ENCODE data around the gene SEMA4C. TPM values are rescaled to one million over a fixed set of nuclear protein-coding genes. Genes with fewer than 3 reads are reported as not detected.
A peak's percentile ranks its signal among the peaks of the same experiment; 100 is the strongest.

The SEMA4C gene
- total and polyA plus RNA-seq, 11 donors = 11.7 to 29.6 (median 20.6) TPM

GRCh38 chr2:96815326-96816126 is 54.4 kb downstream of the SEMA4C start:
- peak overlapping the region; percentile 61 to 98 (median 82) for H3K4me3 ChIP-seq

GRCh38 chr2:96813656-96814055 is 56.2 kb downstream of the SEMA4C start:
- Histone ChIP-seq H3K4me1 (peaks cover 3 to 71% (median 54%) of the 10 kb centered on the region in 12 donors), H3K36me3 (peaks cover 0 to 24% (median 16%) of the 10 kb centered on the region in 9 donors), H3K4me3 (no peak overlapping the region), H3K27ac (peak overlapping the region in 1 of 12 donors; percentile 42), H3K9me3 (no peaks in the 10 kb centered on the region), H3K27me3 (no peaks in the 10 kb centered on the region)
- intact Hi-C loops (cut with DNase I) = loop anchor here in 2 of 10 donors (5.0 to 10.0 kb wide), 3 partner anchors 51 to 279 kb away; partner anchors contain the start of genes ARID5A (in 1 of the 2), CNNM4 (in 1 of the 2) and KANSL3 (in 1 of the 2)
- no peak for DNase-seq
- ATAC-seq = no peak
- TF ChIP-seq POLR2A (IDR thresholded peaks at IDR 0.05) = no peak
- TF ChIP-seq, protein P1, sequence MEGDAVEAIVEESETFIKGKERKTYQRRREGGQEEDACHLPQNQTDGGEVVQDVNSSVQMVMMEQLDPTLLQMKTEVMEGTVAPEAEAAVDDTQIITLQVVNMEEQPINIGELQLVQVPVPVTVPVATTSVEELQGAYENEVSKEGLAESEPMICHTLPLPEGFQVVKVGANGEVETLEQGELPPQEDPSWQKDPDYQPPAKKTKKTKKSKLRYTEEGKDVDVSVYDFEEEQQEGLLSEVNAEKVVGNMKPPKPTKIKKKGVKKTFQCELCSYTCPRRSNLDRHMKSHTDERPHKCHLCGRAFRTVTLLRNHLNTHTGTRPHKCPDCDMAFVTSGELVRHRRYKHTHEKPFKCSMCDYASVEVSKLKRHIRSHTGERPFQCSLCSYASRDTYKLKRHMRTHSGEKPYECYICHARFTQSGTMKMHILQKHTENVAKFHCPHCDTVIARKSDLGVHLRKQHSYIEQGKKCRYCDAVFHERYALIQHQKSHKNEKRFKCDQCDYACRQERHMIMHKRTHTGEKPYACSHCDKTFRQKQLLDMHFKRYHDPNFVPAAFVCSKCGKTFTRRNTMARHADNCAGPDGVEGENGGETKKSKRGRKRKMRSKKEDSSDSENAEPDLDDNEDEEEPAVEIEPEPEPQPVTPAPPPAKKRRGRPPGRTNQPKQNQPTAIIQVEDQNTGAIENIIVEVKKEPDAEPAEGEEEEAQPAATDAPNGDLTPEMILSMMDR (IDR thresholded peaks at IDR 0.05) = no peak
- 83 to 90% (median 85%) methylated on average over 4 of the region's 4 CpGs for WGBS, 4 donors

More at GRCh38 chr2:96815326-96816126, 54.4 kb downstream of the SEMA4C start:
- ATAC-seq (peak in 1 of 4 donors; percentile 0), DNase-seq (no peak)
- Histone ChIP-seq H3K9me3 (no peaks in the 10 kb centered on the region), H3K36me3 (peaks cover 0 to 19% (median 3%) of the 10 kb centered on the region in 9 donors), H3K27ac (peak overlapping the region; percentile 90 to 99 (median 97)), H3K27me3 (no peaks in the 10 kb centered on the region), H3K4me1 (peaks cover 3 to 71% (median 61%) of the 10 kb centered on the region in 12 donors)
- intact Hi-C loops (cut with DNase I) = loop anchor here in 2 of 10 donors (10.0 kb wide), 2 partner anchors 181 to 281 kb away; partner anchors contain the start of genes ARID5A (in 1 of the 2) and KANSL3 (in 1 of the 2)
- 2% methylated on average over 43 to 60 of the region's 60 CpGs for WGBS, 4 donors
- TF ChIP-seq, protein P1 (IDR thresholded peaks at IDR 0.05) = no peak
- TF ChIP-seq POLR2A (IDR thresholded peaks at IDR 0.05) = peak in 1 of 2 donors; percentile 16

- ATAC-seq (peak; percentile 37 to 68 (median 56)), DNase-seq (peak in 4 of 5 donors; percentile 84 to 89 (median 86))
- H3K9me3 ChIP-seq = no peaks in the 10 kb centered on the region
- H3K4me1 ChIP-seq = peaks cover 0 to 59% (median 38%) of the 10 kb centered on the region in 12 donors
- H3K27me3 ChIP-seq = no peaks in the 10 kb centered on the region
- WGBS, 4 donors = 21 to 29% (median 25%) methylated on average over 3 of the region's 3 CpGs
- intact Hi-C loops (cut with DNase I) = loop anchor here in 2 of 10 donors (5.0 to 10.0 kb wide), 3 partner anchors 50 to 277 kb away; partner anchors contain the start of genes ARID5A (in 1 of the 2), CNNM4 (in 1 of the 2) and KANSL3 (in 1 of the 2)
- H3K27ac ChIP-seq = peak overlapping the region in 11 of 12 donors; percentile 32 to 80 (median 67)
- H3K4me3 ChIP-seq = no peak overlapping the region
- TF ChIP-seq POLR2A (IDR thresholded peaks at IDR 0.05) = no peak
- TF ChIP-seq, protein P1 (IDR thresholded peaks at IDR 0.05) = no peak
- H3K36me3 ChIP-seq = peaks cover 0 to 25% (median 16%) of the 10 kb centered on the region in 9 donors
Observed at GRCh38 chr2:96811917-96812316, 58.0 kb downstream of the SEMA4C start.

GRCh38 chr2:96810783-96811192 is 59.1 kb downstream of the SEMA4C start:
- peaks cover 0 to 28% (median 16%) of the 10 kb centered on the region in 9 donors for H3K36me3 ChIP-seq
- intact Hi-C loops (cut with DNase I) = loop anchor here in 2 of 10 donors (5.0 to 10.0 kb wide), 3 partner anchors 48 to 276 kb away; partner anchors contain the start of genes ARID5A (in 1 of the 2), CNNM4 (in 1 of the 2) and KANSL3 (in 1 of the 2)
- H3K4me1 ChIP-seq = peaks cover 0 to 59% (median 38%) of the 10 kb centered on the region in 12 donors
- no peaks in the 10 kb centered on the region for H3K9me3 ChIP-seq
- peak overlapping the region in 10 of 12 donors; percentile 32 to 80 (median 66) for H3K27ac ChIP-seq
- 66 to 86% (median 74%) methylated on average over 4 to 5 of the region's 5 CpGs for WGBS, 4 donors
- H3K4me3 ChIP-seq = no peak overlapping the region
- peak in 1 of 4 donors; percentile 7 for ATAC-seq
- no peak for DNase-seq
- TF ChIP-seq POLR2A (IDR thresholded peaks at IDR 0.05) = no peak
- TF ChIP-seq, protein P1 (IDR thresholded peaks at IDR 0.05) = no peak
- H3K27me3 ChIP-seq = no peaks in the 10 kb centered on the region

All from heart left ventricle (tissue), 16 donors.